ENCODE data around the gene LIG1.

DNA sequence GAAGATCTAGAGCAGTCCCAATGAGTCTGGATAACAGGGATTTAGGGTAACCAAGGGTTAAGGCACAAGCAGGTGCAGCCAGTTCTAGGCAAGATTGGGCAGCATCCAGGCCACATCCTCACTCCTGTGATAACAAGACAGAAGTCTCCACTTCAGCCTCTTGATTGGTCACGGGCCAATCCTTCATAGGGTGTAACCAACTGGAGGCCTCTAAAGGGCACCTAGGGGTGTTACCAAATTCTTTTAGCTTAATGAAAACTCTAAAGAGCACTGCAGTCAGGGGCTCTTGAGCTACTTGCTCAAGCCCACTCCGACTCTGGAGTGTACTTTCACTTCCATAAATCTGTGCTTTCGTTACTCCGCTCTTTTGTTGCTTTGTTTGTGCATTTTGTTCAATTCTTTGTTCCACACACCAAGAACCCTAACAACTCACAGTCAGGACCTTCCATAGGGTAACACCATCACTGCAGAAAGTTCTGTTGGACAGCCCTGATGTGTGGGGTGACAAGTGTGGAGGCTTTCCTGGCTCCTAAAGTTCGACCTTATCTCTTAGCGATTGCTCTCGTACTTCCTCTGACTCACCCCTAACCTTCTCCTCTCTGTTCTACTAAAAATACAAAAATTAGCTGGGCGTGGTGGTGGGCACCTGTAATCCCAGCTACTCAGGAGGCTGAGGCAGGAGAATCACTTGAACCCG lies 36.4 kb upstream of the LIG1 start:
- TF ChIP-seq, protein P1, sequence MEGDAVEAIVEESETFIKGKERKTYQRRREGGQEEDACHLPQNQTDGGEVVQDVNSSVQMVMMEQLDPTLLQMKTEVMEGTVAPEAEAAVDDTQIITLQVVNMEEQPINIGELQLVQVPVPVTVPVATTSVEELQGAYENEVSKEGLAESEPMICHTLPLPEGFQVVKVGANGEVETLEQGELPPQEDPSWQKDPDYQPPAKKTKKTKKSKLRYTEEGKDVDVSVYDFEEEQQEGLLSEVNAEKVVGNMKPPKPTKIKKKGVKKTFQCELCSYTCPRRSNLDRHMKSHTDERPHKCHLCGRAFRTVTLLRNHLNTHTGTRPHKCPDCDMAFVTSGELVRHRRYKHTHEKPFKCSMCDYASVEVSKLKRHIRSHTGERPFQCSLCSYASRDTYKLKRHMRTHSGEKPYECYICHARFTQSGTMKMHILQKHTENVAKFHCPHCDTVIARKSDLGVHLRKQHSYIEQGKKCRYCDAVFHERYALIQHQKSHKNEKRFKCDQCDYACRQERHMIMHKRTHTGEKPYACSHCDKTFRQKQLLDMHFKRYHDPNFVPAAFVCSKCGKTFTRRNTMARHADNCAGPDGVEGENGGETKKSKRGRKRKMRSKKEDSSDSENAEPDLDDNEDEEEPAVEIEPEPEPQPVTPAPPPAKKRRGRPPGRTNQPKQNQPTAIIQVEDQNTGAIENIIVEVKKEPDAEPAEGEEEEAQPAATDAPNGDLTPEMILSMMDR (IDR thresholded peaks at IDR 0.05), result no peak
- TF ChIP-seq POLR2A (IDR thresholded peaks at IDR 0.05) (no peak), POLR2AphosphoS5 (IDR thresholded peaks at IDR 0.05) (no peak)
